Kidney epithelial cell (primary cell): Measurements from ENCODE around the gene AFTPH. TPM values are rescaled to one million over a fixed set of nuclear protein-coding genes. Genes with fewer than 3 reads are reported as not detected.

ENCODE experiments used
- DNase-seq: peaks from one replicate; pipeline ENCODE4 v3.0.0-alpha.2; 2010; ENCODE audit warnings: low read depth
- H3K27me3 ChIP-seq: 2 replicates; pipeline ENCODE4 v1.6.0; 2011; ENCODE audit warnings: low read length; ENCODE audit not compliant: control insufficient read depth, insufficient read depth
- H3K36me3 ChIP-seq: 2 replicates; pipeline ENCODE4 v1.5.1; 2011; ENCODE audit warnings: low read length; ENCODE audit not compliant: control insufficient read depth, insufficient read depth
- H3K4me3 ChIP-seq: 2 replicates; pipeline ENCODE4 v1.5.1; 2011; ENCODE audit warnings: low read depth, mild to moderate bottlenecking, control low read depth, low read length
- total RNA-seq: library from RNA; depleted of rRNA; stranded (reverse); fragments of >200 nt; gene quantifications from 2 replicates; pipeline ENCODE4 v1.2.3, GENCODE V29; 2015
- TF ChIP-seq, protein P1 (sequence below): IDR thresholded peaks from 2 replicates; pipeline ENCODE4 v1.5.1; 2011; ENCODE audit warnings: mild to moderate bottlenecking, moderate library complexity, low read length, control low read depth, inconsistent platforms; ENCODE audit not compliant: insufficient read depth, poor library complexity, severe bottlenecking

AFTPH gene
- total RNA-seq, 1 donor from 2014 or later, result 20.3 TPM

DNA sequence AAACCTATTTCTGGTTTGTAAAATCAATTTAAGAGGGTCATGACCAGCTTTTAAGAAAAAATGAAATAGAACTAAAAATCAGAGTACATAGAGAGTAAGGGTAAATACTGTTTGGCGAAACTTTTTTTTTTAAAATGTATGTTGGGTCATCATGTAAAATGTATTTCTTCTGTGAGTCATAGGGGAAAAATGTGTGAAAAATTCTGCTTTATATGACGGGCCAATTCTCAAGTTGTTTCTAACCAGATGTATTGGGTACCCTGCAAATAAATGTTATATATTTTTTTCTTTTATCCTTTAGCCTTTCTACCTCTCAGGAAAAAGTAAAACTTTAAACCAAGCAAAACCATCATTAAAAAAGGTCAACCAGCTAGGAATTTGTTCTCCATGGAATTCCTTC, 13.9 kb downstream of the AFTPH start:
- DNase-seq, result no peak
- TF ChIP-seq, protein P1, sequence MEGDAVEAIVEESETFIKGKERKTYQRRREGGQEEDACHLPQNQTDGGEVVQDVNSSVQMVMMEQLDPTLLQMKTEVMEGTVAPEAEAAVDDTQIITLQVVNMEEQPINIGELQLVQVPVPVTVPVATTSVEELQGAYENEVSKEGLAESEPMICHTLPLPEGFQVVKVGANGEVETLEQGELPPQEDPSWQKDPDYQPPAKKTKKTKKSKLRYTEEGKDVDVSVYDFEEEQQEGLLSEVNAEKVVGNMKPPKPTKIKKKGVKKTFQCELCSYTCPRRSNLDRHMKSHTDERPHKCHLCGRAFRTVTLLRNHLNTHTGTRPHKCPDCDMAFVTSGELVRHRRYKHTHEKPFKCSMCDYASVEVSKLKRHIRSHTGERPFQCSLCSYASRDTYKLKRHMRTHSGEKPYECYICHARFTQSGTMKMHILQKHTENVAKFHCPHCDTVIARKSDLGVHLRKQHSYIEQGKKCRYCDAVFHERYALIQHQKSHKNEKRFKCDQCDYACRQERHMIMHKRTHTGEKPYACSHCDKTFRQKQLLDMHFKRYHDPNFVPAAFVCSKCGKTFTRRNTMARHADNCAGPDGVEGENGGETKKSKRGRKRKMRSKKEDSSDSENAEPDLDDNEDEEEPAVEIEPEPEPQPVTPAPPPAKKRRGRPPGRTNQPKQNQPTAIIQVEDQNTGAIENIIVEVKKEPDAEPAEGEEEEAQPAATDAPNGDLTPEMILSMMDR, result no peak
- H3K4me3 ChIP-seq, result no peak overlapping the region

GRCh38 chr2:64538764-64539433, 14.8 kb downstream of the AFTPH start:
- Histone ChIP-seq H3K36me3 (no peaks in the 10 kb centered on the region), H3K27me3 (no peaks in the 10 kb centered on the region), H3K4me3 (no peak overlapping the region)
- DNase-seq, result no peak
- TF ChIP-seq, protein P1, result no peak

More for the DNA sequence above, 13.9 kb downstream of the AFTPH start:
- no peaks in the 10 kb centered on the region for H3K36me3 ChIP-seq
- no peaks in the 10 kb centered on the region for H3K27me3 ChIP-seq

GRCh38 chr2:64540615-64541014, 16.5 kb downstream of the AFTPH start:
- Histone ChIP-seq H3K4me3 (no peak overlapping the region), H3K36me3 (no peaks in the 10 kb centered on the region), H3K27me3 (no peaks in the 10 kb centered on the region)
- TF ChIP-seq, protein P1, result no peak
- DNase-seq, result no peak

DNA sequence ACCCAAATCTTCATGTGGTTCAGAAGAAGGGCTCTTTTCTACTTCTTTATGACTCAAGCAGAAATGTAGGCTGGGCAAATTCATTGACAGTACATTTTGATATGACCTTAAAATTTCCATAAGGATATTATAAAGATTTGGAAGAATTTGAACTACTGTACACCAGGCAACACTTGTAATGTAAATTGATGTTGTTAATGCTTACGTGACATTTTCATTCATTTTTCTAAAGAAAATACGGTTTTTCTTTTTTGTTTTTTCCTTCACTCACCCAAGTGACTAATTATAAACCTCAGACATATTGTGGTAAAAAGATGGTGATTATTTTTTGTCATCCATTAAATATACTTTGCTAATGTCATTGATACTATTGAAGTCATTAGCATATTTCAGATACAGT, 17.4 kb downstream of the AFTPH start:
- no peaks in the 10 kb centered on the region for H3K36me3 ChIP-seq
- DNase-seq, result no peak
- no peak overlapping the region for H3K4me3 ChIP-seq
- TF ChIP-seq, protein P1, result no peak
- H3K27me3 ChIP-seq, result no peaks in the 10 kb centered on the region

DNA sequence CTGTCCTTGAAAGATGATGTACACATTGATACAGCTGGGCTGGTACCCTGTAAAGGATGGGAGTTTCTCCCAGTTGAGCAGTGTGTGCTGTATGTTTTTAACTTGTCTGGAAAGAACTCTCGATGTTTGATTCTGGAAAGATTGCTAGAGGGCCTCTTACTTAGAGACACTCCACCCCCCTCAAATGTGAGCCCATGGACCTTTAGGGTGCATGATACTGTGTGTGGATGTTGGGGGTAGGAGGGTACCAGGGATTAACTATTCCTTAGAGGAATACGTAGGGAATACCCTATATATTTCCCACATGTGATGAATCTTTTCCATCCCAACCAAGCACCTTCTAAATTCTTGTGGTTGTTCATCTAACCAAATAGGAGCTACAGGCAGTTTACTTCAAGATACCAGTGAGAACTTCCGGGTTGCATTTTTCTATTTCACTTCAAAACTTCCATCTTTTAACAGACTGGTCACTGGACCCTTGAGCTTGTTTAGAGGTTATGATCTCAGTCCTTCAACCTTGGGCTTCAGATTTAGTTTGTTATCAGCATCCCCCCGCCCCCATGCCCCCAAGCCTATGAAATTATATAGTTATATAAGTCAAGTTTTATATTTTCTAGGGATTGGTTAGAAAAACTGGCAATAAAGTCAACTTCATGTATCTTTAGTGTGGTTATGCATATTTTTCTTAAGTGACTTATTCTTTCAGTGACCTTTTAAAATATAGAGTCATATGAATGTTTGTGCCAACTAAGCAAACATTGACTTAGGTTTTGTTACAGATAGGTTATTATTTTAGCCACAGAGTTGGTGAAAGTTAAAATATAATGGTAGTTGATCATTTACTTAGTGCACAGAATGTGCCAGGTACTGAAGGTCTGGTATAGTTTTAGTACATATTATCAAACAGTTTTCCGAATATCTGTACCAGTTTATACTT, 18.2 kb downstream of the AFTPH start:
- no peaks in the 10 kb centered on the region for H3K36me3 ChIP-seq
- DNase-seq, result no peak
- no peak overlapping the region for H3K4me3 ChIP-seq
- no peaks in the 10 kb centered on the region for H3K27me3 ChIP-seq
- TF ChIP-seq, protein P1, result no peak
